Smooth muscle cell (in vitro differentiated cells): Measurements from ENCODE around the gene ZNF423. TPM values are rescaled to one million over a fixed set of nuclear protein-coding genes. Genes with fewer than 3 reads are reported as not detected.
"Not testable (repeated sequence)": the region's sequence is repeated elsewhere in the genome, so short reads cannot be mapped to it uniquely, and the experiment has no call there.

Experiments used
- DNase-seq: peaks from one replicate; lab custom pipeline; 2025; ENCODE audit not compliant: unreplicated experiment; lab: John Stamatoyannopoulos, UW
- H2AFZ ChIP-seq: fragments of 200-600 bp; sonication (generic); 2 replicates; pipeline ENCODE4 v1.6.0; 2016; ENCODE audit warnings: antibody characterized with exemption, low read depth, mild to moderate bottlenecking
- H3F3A ChIP-seq: fragments of 200-600 bp; sonication (generic); 2 replicates; pipeline ENCODE4 v1.6.0; 2017; ENCODE audit warnings: antibody characterized with exemption, low read depth
- H3K27ac ChIP-seq: fragments of 200-600 bp; sonication (generic); 2 replicates; pipeline ENCODE4 v1.5.1; 2016; ENCODE audit warnings: low read depth, mild to moderate bottlenecking
- H3K27me3 ChIP-seq: fragments of 200-600 bp; sonication (generic); 2 replicates; pipeline ENCODE4 v1.6.1; 2016; ENCODE audit warnings: low read depth, mild to moderate bottlenecking
- H3K36me3 ChIP-seq: fragments of 200-600 bp; sonication (generic); 2 replicates; pipeline ENCODE4 v1.5.1; 2016; ENCODE audit warnings: low read depth
- H3K4me1 ChIP-seq: fragments of 200-600 bp; sonication (generic); 2 replicates; pipeline ENCODE4 v1.5.1; 2016; ENCODE audit warnings: low read depth
- H3K4me2 ChIP-seq: fragments of 200-600 bp; sonication (generic); 2 replicates; pipeline ENCODE4 v1.6.0; 2016; ENCODE audit warnings: mild to moderate bottlenecking
- H3K4me3 ChIP-seq: fragments of 200-600 bp; sonication (generic); 2 replicates; pipeline ENCODE4 v1.5.1; 2016; ENCODE audit warnings: mild to moderate bottlenecking
- H3K79me2 ChIP-seq: fragments of 200-600 bp; sonication (generic); 2 replicates; pipeline ENCODE4 v1.6.0; 2016; ENCODE audit warnings: low read depth, mild to moderate bottlenecking
- H3K9ac ChIP-seq: fragments of 200-600 bp; sonication (generic); 2 replicates; pipeline ENCODE4 v1.6.0; 2016; ENCODE audit warnings: low read depth
- H3K9me3 ChIP-seq: fragments of 200-600 bp; sonication (generic); replicated peaks from 2 replicates; pipeline ENCODE4 v1.5.1; 2016; ENCODE audit warnings: low read depth
- H4K20me1 ChIP-seq: fragments of 200-600 bp; sonication (generic); 2 replicates; pipeline ENCODE4 v1.6.0; 2016; ENCODE audit warnings: low read depth
- WGBS: methylation state at CpG from one replicate; pipeline ENCODE4 v1.1.7; 2016; ENCODE audit warnings: low lambda C conversion rate; 5-methylcytosine and 5-hydroxymethylcytosine counted together
- polyA plus RNA-seq: library from polyadenylated mRNA; unstranded; fragments of >200 nt; fragmentation: Nextera tagmentation; extraction: Ambion mirVana; gene quantifications from 2 replicates; pipeline ENCODE4 v1.2.1, GENCODE V29; 2016
- total RNA-seq: library from RNA; depleted of rRNA; stranded (reverse); fragments of >200 nt; gene quantifications from 2 replicates; pipeline ENCODE4 v1.2.3, GENCODE V29; 2014
- TF ChIP-seq, protein P1 (sequence below): fragments of 200-600 bp; sonication (generic); IDR thresholded peaks from 2 replicates; pipeline ENCODE4 v1.5.1; 2017; ENCODE audit warnings: borderline replicate concordance, mild to moderate bottlenecking, antibody characterized with exemption; ENCODE audit not compliant: insufficient read depth, poor library complexity, severe bottlenecking

ZNF423 gene
- total and polyA plus RNA-seq, 2 experiments from 2014 or later, result 6.9 to 7.0 TPM

- H3K36me3 ChIP-seq, result no peaks in the 10 kb centered on the region
- no peak overlapping the region for H2AFZ ChIP-seq
- H3F3A ChIP-seq, result no peaks in the 10 kb centered on the region
- peaks cover 5% of the 10 kb centered on the region for H4K20me1 ChIP-seq
- no peak overlapping the region for H3K4me2 ChIP-seq
- H3K9me3 ChIP-seq, result no peaks in the 10 kb centered on the region
- H3K9ac ChIP-seq, result no peak overlapping the region
- H3K4me3 ChIP-seq, result no peak overlapping the region
- no peak for DNase-seq
- H3K27me3 ChIP-seq, result no peaks in the 10 kb centered on the region
- H3K4me1 ChIP-seq, result peaks cover 16% of the 10 kb centered on the region
- no peaks in the 10 kb centered on the region for H3K79me2 ChIP-seq
- no peak overlapping the region for H3K27ac ChIP-seq
- 93% methylated on average over 2 of the region's 2 CpGs for WGBS
- TF ChIP-seq, protein P1, sequence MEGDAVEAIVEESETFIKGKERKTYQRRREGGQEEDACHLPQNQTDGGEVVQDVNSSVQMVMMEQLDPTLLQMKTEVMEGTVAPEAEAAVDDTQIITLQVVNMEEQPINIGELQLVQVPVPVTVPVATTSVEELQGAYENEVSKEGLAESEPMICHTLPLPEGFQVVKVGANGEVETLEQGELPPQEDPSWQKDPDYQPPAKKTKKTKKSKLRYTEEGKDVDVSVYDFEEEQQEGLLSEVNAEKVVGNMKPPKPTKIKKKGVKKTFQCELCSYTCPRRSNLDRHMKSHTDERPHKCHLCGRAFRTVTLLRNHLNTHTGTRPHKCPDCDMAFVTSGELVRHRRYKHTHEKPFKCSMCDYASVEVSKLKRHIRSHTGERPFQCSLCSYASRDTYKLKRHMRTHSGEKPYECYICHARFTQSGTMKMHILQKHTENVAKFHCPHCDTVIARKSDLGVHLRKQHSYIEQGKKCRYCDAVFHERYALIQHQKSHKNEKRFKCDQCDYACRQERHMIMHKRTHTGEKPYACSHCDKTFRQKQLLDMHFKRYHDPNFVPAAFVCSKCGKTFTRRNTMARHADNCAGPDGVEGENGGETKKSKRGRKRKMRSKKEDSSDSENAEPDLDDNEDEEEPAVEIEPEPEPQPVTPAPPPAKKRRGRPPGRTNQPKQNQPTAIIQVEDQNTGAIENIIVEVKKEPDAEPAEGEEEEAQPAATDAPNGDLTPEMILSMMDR, result no peak
Measured at GRCh38 chr16:49563666-49564065, 292.2 kb downstream of the ZNF423 start.

DNA sequence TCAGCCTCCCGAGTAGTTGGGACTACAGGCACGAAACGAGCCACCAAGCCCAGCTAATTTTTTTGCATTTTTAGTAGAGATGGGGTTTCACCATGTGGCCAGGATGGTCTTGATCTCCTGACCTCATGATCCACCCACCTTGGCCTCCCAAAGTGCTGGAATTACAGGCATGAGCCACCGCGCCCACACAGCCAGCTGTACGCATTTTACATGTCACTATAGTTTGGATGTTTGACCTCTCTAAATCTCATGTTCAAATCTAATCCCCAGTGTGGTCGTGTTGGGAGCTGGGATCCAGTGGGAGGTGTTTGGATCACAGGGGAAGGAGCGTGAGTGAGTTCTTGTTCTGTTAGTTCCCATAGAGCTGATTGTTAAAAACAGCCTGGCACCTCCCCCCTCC lies 293.0 kb downstream of the ZNF423 start:
- H3K4me1 ChIP-seq, result peaks cover 18% of the 10 kb centered on the region
- not testable (repeated sequence) for DNase-seq, H3K9ac ChIP-seq

GRCh38 chr16:49562228-49562627 lies 293.7 kb downstream of the ZNF423 start:
- H3K27ac ChIP-seq, result no peak overlapping the region
- no peaks in the 10 kb centered on the region for H3K27me3 ChIP-seq
- H3K9me3 ChIP-seq, result no peaks in the 10 kb centered on the region
- H3F3A ChIP-seq, result no peaks in the 10 kb centered on the region
- DNase-seq, result no peak
- H3K4me1 ChIP-seq, result peaks cover 20% of the 10 kb centered on the region
- no peak overlapping the region for H2AFZ ChIP-seq
- H3K4me2 ChIP-seq, result no peak overlapping the region
- H3K36me3 ChIP-seq, result no peaks in the 10 kb centered on the region
- H4K20me1 ChIP-seq, result peaks cover 13% of the 10 kb centered on the region
- TF ChIP-seq, protein P1, result no peak
- H3K9ac ChIP-seq, result no peak overlapping the region
- 95% methylated on average over 3 of the region's 3 CpGs for WGBS
- H3K79me2 ChIP-seq, result no peaks in the 10 kb centered on the region
- no peak overlapping the region for H3K4me3 ChIP-seq

More for the DNA sequence above, 293.0 kb downstream of the ZNF423 start:
- H3F3A ChIP-seq, H3K27me3 ChIP-seq, H3K79me2 ChIP-seq, H3K4me2 ChIP-seq, H3K9me3 ChIP-seq, H4K20me1 ChIP-seq, H3K4me3 ChIP-seq, H2AFZ ChIP-seq, H3K27ac ChIP-seq, H3K36me3 ChIP-seq: not testable (repeated sequence)
- WGBS, result 80% methylated on average over 8 of the region's 8 CpGs

GRCh38 chr16:49560004-49560830 lies 295.7 kb downstream of the ZNF423 start:
- no peaks in the 10 kb centered on the region for H3K79me2 ChIP-seq
- DNase-seq, result no peak
- TF ChIP-seq, protein P1, result no peak
- H3K9ac ChIP-seq, result no peak overlapping the region
- no peak overlapping the region for H3K27ac ChIP-seq
- no peaks in the 10 kb centered on the region for H3F3A ChIP-seq
- H3K27me3 ChIP-seq, result no peaks in the 10 kb centered on the region
- peaks cover 19% of the 10 kb centered on the region for H4K20me1 ChIP-seq
- H3K4me1 ChIP-seq, result peaks cover 19% of the 10 kb centered on the region
- no peak overlapping the region for H3K4me2 ChIP-seq
- H3K4me3 ChIP-seq, result no peak overlapping the region
- H2AFZ ChIP-seq, result no peak overlapping the region
- WGBS, result 93% methylated on average over 25 of the region's 25 CpGs
- H3K9me3 ChIP-seq, result no peaks in the 10 kb centered on the region
- no peaks in the 10 kb centered on the region for H3K36me3 ChIP-seq
